Activated CD8-positive, alpha-beta T cell treated with anti-CD3 and anti-CD28 coated beads, Interleukin-2, amount 10 ng/mL, durations not matched to agents 7 days and 5 days (primary cell): Measurements from ENCODE around the gene CPXM2. TPM values are rescaled to one million over a fixed set of nuclear protein-coding genes. Genes with fewer than 3 reads are reported as not detected.

Experiments used
- ATAC-seq: fragments of 150-1000 bp; cut with Tn5 transposase; one replicate; pipeline ENCODE4 v1.10.0; 2021; ENCODE audit warnings: moderate library complexity
- CTCF ChIA-PET: fragments of 350-600 bp; sonication (Branson Sonifier 250); formaldehyde crosslinking; loops from one replicate; lab custom pipeline; 2021; ENCODE audit warnings: antibody characterized with exemption; lab: Charles Lee
- POLR2A ChIA-PET: fragments of 350-600 bp; sonication (Branson Sonifier 250); formaldehyde crosslinking; loops from one replicate; lab custom pipeline; 2021; ENCODE audit warnings: antibody characterized with exemption; lab: Charles Lee
- DNase-seq: peaks from one replicate; pipeline ENCODE4 v3.0.0-alpha.2; 2020
- H3K27ac Mint-ChIP-seq: one replicate; pipeline ENCODE4 v1.8.0; 2021; ENCODE audit warnings: mild to moderate bottlenecking, mixed read lengths
- H3K27me3 Mint-ChIP-seq: one replicate; pipeline ENCODE4 v1.8.0; 2021; ENCODE audit warnings: low read depth, mixed read lengths
- H3K36me3 Mint-ChIP-seq: one replicate; pipeline ENCODE4 v1.8.0; 2021; ENCODE audit warnings: low read depth, mixed read lengths
- H3K4me1 Mint-ChIP-seq: one replicate; pipeline ENCODE4 v1.8.0; 2021; ENCODE audit warnings: low read depth, mixed read lengths
- H3K4me3 Mint-ChIP-seq: one replicate; pipeline ENCODE4 v1.8.0; 2021; ENCODE audit warnings: mild to moderate bottlenecking, mixed read lengths
- H3K9me3 Mint-ChIP-seq: one replicate; pipeline ENCODE4 v1.8.0; 2022; ENCODE audit warnings: mixed read lengths; ENCODE audit not compliant: insufficient read depth
- total RNA-seq, 2 experiments: library from RNA; stranded (reverse); gene quantifications; one replicate each; pipeline ENCODE4 v1.2.3, GENCODE V29; 2021

The CPXM2 gene
- total RNA-seq, 2 experiments from 2014 or later, result not detected

DNA sequence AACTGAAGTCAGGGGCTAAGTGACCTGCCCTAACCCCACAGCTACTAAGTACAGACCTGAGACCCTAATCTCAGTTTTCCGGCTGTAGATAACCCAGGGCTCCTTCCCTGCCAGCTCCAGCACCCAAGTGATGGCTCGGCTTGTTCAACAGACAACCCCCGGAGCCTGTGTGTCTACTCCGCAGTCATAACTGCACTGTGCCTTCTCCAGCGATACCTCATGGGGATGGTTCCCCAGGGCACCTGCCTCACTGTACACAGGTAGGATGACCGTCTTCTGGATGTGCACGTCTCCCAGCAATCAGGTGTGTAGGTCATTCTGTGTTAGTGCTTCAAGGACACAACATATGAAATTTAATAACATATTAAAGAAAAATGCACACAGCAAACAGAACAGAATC lies 37.1 kb downstream of the CPXM2 start:
- CTCF ChIA-PET, result no interaction called here
- H3K9me3 Mint-ChIP-seq, result no peaks in the 10 kb centered on the region

DNA sequence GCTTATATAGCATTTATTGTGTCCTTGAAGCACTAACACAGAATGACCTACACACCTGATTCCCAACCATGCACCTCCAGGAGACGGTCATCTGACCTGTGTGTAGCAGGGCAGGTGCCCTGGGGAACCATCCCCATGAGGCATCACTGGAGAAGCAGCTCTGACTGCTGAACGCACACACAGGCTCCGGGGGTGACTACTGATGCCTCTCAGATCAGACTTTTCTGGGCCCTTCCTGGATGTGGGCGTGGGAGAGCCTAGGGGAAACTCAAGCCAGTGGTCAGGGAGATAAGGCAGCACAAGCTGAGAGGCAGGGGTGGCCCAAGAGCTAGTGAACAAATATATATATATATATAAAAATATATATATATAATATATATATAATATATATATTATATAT lies 37.6 kb downstream of the CPXM2 start:
- H3K27ac Mint-ChIP-seq, result no peak overlapping the region
- H3K4me1 Mint-ChIP-seq, result peaks cover 2% of the 10 kb centered on the region
- DNase-seq (no peak), ATAC-seq (no peak)
- H3K27me3 Mint-ChIP-seq, result peaks cover 2% of the 10 kb centered on the region
- H3K36me3 Mint-ChIP-seq, result no peaks in the 10 kb centered on the region
- ChIA-PET POLR2A (no interaction called here), CTCF (no interaction called here)
- H3K9me3 Mint-ChIP-seq, result no peaks in the 10 kb centered on the region
- H3K4me3 Mint-ChIP-seq, result no peak overlapping the region

More for the DNA sequence above, 37.1 kb downstream of the CPXM2 start:
- DNase-seq (no peak), ATAC-seq (no peak)
- H3K4me1 Mint-ChIP-seq, result no peaks in the 10 kb centered on the region
- H3K27ac Mint-ChIP-seq, result no peak overlapping the region
- no peaks in the 10 kb centered on the region for H3K27me3 Mint-ChIP-seq
- no peaks in the 10 kb centered on the region for H3K36me3 Mint-ChIP-seq
- H3K4me3 Mint-ChIP-seq, result no peak overlapping the region
- POLR2A ChIA-PET, result no interaction called here

DNA sequence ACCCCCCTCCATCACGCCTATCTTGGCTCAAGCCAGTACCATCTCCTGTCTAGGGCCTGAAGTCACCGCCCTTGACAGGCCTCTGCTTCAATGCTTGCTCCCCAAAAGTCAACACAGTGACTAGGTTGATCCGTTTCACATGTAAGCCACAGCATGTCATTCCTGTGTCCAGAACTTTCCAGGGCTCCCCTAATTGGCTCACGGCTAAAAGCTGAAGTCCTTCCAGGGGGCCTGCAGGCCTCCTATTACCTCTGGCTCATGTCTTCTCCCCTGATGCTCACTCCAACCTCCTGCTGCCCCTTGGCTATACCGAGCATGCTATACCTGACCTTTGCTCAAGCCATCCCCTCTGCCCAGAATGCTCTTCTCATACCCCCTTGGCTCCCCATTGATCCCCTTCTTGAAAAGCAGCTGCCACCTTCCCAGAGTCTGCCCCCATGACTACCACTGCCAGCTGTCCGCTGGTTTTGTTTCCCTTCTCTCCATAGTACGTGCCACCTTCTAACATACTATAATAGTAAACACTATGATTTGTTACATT lies 39.1 kb downstream of the CPXM2 start:
- Mint-ChIP-seq H3K27ac (no peak overlapping the region), H3K4me3 (no peak overlapping the region), H3K36me3 (no peaks in the 10 kb centered on the region), H3K9me3 (no peaks in the 10 kb centered on the region), H3K4me1 (peaks cover 3% of the 10 kb centered on the region), H3K27me3 (peaks cover 4% of the 10 kb centered on the region)
- ATAC-seq (no peak), DNase-seq (no peak)
- ChIA-PET CTCF (no interaction called here), POLR2A (no interaction called here)

DNA sequence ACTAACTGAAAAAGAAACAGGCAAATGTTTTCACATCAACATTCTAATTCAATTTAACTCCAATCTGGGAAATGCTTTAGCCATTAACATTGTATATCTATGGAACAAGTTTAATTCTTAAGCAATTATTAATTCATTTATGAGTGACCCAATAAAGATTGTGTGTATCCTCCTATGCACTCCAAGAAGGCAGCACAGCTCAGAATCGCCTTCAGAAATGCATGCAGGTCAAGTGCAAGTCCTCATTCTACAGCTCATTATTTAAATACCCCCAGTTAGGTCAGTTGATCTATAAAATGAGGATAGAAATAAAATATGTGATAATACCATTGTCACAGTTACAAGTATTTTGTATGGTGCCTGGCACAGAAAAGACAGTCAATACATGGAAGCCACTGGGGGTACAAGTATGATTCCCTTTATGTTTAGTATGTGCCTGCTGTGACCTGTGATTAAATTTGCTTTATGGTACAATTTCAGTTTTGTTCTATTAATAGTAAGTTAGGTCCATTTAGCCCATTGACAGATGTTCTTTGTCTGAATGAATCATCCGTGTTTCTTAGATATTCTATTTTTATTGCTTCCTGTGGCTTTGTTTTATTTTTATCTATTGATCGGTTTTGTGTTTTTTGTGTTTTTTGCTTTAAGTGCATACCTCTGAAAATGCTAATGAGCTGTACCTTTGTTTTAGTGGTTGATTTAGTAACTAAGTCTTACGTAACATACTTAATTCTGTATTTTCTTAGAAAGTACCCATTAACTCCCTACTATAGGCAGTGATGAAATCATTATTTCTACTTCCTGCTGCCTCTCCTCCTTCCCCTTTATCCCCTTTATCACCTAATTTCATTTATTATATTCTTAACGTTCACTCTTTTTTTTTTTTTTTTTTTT lies 42.8 kb downstream of the CPXM2 start:
- Mint-ChIP-seq H3K4me3 (no peak overlapping the region), H3K36me3 (no peaks in the 10 kb centered on the region), H3K4me1 (peaks cover 3% of the 10 kb centered on the region), H3K9me3 (no peaks in the 10 kb centered on the region), H3K27ac (no peak overlapping the region), H3K27me3 (peaks cover 4% of the 10 kb centered on the region)
- POLR2A ChIA-PET, result no interaction called here
- CTCF ChIA-PET, result no interaction called here
- ATAC-seq, result no peak
- no peak for DNase-seq

DNA sequence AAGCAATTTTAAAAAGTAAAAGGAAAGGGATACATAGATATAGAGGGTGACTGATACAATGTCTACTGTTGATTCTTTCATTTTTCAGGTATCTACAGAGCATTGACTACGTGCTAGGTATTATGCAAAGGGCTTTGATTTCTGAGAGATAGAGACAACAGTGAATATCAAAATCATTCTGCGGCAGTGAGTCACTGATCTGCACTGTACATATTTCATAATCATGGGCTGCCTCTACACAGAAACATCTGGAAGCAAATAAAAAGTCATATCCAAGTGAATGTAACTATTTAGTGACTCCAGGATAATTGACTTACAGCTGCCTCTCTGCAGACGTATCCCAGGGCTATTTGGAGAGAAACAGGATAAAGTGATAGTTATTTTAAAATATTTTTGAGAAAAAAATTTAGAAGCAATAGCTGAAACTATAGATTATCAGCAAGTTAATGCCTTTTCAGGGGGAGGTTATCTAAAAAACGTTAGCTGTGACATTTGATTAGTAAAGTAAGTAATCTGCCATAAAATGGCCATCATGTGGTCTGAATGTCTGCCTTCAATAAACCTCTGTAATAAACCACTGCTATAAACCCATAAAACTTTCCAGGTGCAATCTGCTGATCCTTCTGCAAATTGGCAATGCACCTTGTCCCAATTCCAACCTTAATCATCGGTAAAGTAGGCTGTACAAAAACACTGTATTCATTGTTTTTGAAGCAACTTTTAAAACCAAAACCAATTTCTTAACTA lies 43.7 kb downstream of the CPXM2 start:
- no peaks in the 10 kb centered on the region for H3K9me3 Mint-ChIP-seq
- H3K27ac Mint-ChIP-seq, result no peak overlapping the region
- no peaks in the 10 kb centered on the region for H3K36me3 Mint-ChIP-seq
- no peak overlapping the region for H3K4me3 Mint-ChIP-seq
- DNase-seq, result no peak
- peaks cover 3% of the 10 kb centered on the region for H3K4me1 Mint-ChIP-seq
- ChIA-PET CTCF (no interaction called here), POLR2A (no interaction called here)
- H3K27me3 Mint-ChIP-seq, result peaks cover 4% of the 10 kb centered on the region
- no peak for ATAC-seq

DNA sequence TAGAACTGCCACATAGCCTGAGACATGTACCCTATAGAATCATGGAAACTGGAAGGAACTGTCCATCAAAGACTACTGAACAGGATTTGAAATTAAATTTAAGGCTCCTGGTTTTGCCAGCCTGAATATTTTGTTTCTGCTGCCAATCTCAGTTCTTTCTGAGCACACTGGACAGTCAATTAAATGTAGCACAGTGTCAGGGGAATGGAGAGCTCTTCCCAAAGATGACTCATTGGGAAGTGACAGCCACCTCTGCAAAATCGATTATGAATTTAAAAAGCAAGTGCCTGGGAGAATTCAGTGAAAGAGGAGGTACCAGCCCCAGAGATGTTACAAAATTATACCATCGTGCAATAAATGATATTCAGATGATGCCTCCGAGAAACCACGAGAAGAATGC lies 47.8 kb downstream of the CPXM2 start:
- Mint-ChIP-seq H3K4me1 (peaks cover under 1% of the 10 kb centered on the region), H3K9me3 (no peaks in the 10 kb centered on the region), H3K36me3 (no peaks in the 10 kb centered on the region), H3K4me3 (no peak overlapping the region), H3K27me3 (peaks cover under 1% of the 10 kb centered on the region), H3K27ac (no peak overlapping the region)
- DNase-seq (no peak), ATAC-seq (no peak)
- ChIA-PET CTCF (no interaction called here), POLR2A (no interaction called here)

DNA sequence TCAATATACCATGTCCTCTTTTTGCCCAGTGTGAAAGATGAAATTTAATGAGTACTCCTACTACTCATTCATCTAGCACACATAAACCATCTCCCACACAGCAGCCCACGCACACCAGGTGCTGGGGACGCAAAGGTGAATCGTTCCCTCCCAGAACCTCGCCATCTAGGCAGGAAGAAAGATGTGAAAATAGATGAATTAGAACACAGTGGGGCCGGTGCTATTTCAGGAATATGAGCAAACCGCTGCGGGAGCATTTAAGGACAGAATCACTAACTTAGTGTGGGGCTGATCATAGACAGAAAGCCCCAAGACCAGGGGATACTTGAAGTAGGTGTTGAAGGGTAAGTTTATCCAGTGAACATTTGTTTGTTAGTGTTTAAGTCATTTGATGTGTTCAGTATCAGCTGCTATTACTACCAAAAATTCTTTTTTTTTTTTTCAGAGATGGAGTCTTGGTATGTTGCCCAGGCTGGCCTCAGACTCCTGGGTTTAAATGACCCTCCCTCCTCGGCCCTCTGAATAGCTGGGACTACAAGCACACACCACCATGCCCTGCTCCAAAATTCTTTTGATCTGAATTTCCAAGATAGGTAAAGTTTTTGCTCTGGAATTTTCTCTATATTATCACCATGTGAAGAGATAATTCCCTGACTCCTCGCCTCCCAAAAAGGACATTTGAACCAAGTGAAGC lies 48.8 kb downstream of the CPXM2 start:
- H3K36me3 Mint-ChIP-seq, result no peaks in the 10 kb centered on the region
- no peak overlapping the region for H3K27ac Mint-ChIP-seq
- CTCF ChIA-PET, result no interaction called here
- no peak overlapping the region for H3K4me3 Mint-ChIP-seq
- ATAC-seq (no peak), DNase-seq (no peak)
- no peaks in the 10 kb centered on the region for H3K4me1 Mint-ChIP-seq
- H3K27me3 Mint-ChIP-seq, result no peaks in the 10 kb centered on the region
- POLR2A ChIA-PET, result no interaction called here
- H3K9me3 Mint-ChIP-seq, result no peaks in the 10 kb centered on the region

DNA sequence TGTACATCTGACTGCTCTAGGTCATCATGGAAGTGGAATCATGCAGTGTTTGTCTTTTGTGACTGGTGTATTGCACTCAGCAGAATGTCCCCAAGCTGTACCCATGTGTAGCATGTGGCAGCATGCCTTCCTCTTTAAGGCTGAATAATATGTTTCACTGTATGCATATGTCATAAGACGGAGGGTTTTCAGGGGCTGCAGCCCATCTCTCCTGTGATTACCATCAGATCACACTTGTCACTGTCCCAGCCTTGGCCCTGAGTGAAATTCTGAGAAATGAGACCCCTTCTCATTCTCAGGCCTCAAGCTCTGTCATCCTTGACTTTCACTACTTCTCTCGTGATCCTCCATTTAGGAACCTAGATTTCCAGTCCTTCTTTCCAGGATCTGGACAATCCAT lies 50.0 kb downstream of the CPXM2 start:
- DNase-seq (no peak), ATAC-seq (no peak)
- ChIA-PET POLR2A (no interaction called here), CTCF (no interaction called here)
- H3K4me1 Mint-ChIP-seq, result no peaks in the 10 kb centered on the region
- no peaks in the 10 kb centered on the region for H3K36me3 Mint-ChIP-seq
- no peak overlapping the region for H3K27ac Mint-ChIP-seq
- no peaks in the 10 kb centered on the region for H3K9me3 Mint-ChIP-seq
- H3K4me3 Mint-ChIP-seq, result no peak overlapping the region
- H3K27me3 Mint-ChIP-seq, result no peaks in the 10 kb centered on the region

DNA sequence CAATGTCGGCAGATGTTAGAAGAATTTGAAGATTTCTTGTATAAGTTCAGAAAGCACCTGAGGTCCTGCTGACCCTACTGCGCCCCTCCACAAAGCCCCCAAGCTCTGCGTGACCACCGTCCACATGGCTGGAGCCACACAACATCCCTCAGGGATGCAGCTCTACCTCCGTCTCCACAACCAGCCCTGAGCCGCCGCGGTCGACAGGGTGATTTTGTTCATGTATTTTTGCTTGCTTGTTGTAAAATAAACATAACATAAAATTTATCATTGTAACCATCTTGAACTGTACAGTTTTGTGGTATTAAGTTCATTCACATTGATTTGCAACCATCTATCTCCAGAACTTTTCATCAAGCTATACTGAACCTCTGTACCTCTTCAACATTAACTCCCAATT lies 50.5 kb downstream of the CPXM2 start:
- no peaks in the 10 kb centered on the region for H3K36me3 Mint-ChIP-seq
- DNase-seq (no peak), ATAC-seq (no peak)
- no peaks in the 10 kb centered on the region for H3K27me3 Mint-ChIP-seq
- H3K4me3 Mint-ChIP-seq, result no peak overlapping the region
- no peaks in the 10 kb centered on the region for H3K4me1 Mint-ChIP-seq
- POLR2A ChIA-PET, result no interaction called here
- CTCF ChIA-PET, result no interaction called here
- no peaks in the 10 kb centered on the region for H3K9me3 Mint-ChIP-seq
- H3K27ac Mint-ChIP-seq, result no peak overlapping the region

DNA sequence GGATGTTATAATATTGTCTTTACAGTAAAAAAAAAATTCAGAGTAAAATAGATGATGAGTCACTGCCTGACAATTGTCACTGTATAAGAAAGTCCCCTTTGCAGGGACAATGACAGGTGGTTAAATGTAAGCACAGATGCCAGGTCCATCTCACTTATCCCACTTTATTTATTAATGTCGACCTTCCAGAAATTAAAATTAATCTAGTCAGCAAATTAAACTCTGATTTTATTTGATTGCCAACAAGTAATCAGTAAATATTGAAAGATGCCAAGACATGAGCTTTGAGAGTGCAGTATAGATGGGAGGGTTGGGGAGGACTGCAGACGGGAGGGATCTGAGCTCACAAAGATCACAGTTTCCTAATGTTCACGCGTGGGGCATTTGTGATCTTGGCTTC lies 50.9 kb downstream of the CPXM2 start:
- ChIA-PET POLR2A (no interaction called here), CTCF (no interaction called here)
- no peak for DNase-seq
- Mint-ChIP-seq H3K27me3 (no peaks in the 10 kb centered on the region), H3K4me1 (no peaks in the 10 kb centered on the region), H3K27ac (no peak overlapping the region), H3K9me3 (no peaks in the 10 kb centered on the region), H3K36me3 (no peaks in the 10 kb centered on the region), H3K4me3 (no peak overlapping the region)
- no peak for ATAC-seq

DNA sequence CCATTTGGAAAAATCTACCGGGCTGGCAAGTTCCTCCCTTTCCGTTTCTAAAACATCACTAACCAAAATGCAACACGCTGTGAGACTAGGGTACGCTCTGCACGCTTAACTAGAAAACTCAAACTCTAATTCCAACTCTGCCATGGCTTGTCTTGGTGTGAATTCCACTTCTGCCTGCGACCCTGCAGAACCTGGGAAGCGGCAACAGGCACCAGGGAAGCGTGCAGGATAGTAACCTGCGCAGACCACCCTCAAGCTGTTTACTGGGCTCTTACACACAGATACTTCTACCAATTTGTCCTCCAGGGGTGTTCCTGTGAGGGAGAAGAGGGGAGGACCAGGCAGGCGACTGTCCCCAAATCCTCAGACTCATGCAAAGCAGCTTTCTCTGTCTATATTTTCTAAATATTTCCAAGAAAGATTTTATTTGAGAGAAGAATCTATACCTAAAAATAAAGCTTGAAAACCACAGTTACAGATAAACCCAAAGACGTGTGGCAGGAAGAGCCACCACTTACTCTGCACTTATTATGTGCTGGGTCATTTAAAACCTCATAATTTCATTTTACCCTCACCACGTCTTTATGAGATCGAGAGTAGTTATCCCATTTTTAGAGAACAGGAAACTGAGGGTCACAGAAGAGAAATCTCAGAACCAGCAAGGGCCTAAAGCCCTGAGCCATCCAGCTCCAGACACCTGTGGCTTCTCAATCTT lies 52.9 kb downstream of the CPXM2 start:
- CTCF ChIA-PET, result no interaction called here
- POLR2A ChIA-PET, result no interaction called here

More for the DNA sequence above, 52.9 kb downstream of the CPXM2 start:
- no peak for DNase-seq
- Mint-ChIP-seq H3K4me3 (no peak overlapping the region), H3K27me3 (no peaks in the 10 kb centered on the region), H3K27ac (no peak overlapping the region), H3K9me3 (no peaks in the 10 kb centered on the region), H3K36me3 (no peaks in the 10 kb centered on the region), H3K4me1 (no peaks in the 10 kb centered on the region)
- ATAC-seq, result no peak
